22Rv1 (cell line): ENCODE measurements around the gene RPS28.

ENCODE experiments used
- H3K27ac ChIP-seq: fragments of 450-650 bp; 2 replicates; pipeline ENCODE4 v1.5.1; 2017
- CTCF ChIP-seq: fragments of 450-650 bp; IDR thresholded peaks from 2 replicates; pipeline ENCODE4 v1.5.1; 2017; ENCODE audit warnings: mild to moderate bottlenecking
- ZFX ChIP-seq: fragments of 450-650 bp; IDR thresholded peaks from 2 replicates; pipeline ENCODE4 v1.6.1; 2017; ENCODE audit warnings: antibody characterized with exemption, borderline replicate concordance

Gene RPS28

GRCh38 chr19:8355631-8356402 lies 34.5 kb downstream of the RPS28 start:
- peak overlapping the region; percentile 31; the same call in 1 of the 2 replicates for H3K27ac ChIP-seq
- TF ChIP-seq CTCF, result no peak
- TF ChIP-seq ZFX, result no peak

- TF ChIP-seq ZFX, result no peak
- TF ChIP-seq CTCF, result no peak
- H3K27ac ChIP-seq, result peak overlapping the region; percentile 17; the same call in 1 of the 2 replicates
Observed at GRCh38 chr19:8357007-8357521, 35.8 kb downstream of the RPS28 start.

- TF ChIP-seq ZFX (no peak), CTCF (no peak)
- H3K27ac ChIP-seq, result no peak overlapping the region
Observed at GRCh38 chr19:8358948-8359347, 37.7 kb downstream of the RPS28 start.

- no peak overlapping the region for H3K27ac ChIP-seq
- TF ChIP-seq ZFX, result no peak
- TF ChIP-seq CTCF, result no peak
Observed at GRCh38 chr19:8360196-8360595, 38.9 kb downstream of the RPS28 start.

GRCh38 chr19:8361921-8362793 lies 40.9 kb downstream of the RPS28 start:
- peak overlapping the region; percentile 96 for H3K27ac ChIP-seq
- no peak for TF ChIP-seq ZFX
- TF ChIP-seq CTCF, result no peak

GRCh38 chr19:8363803-8364771 lies 42.8 kb downstream of the RPS28 start, which contains the start of gene ANGPTL4:
Gene ANGPTL4, plus strand, starts transcription at chr19:8364155. Its CDS starts 167 bp downstream, at chr19:8364322.
- peak within 1 kb of the TSS; percentile 96 for H3K27ac ChIP-seq
- no peak for TF ChIP-seq ZFX
- peak; percentile 19 for TF ChIP-seq CTCF
